Right ventricle myocardium superior (tissue), 1 donor: ENCODE measurements around the gene EYA2. TPM values are rescaled to one million over a fixed set of nuclear protein-coding genes. Genes with fewer than 3 reads are reported as not detected.
"Not testable (repeated sequence)": the region's sequence is repeated elsewhere in the genome, so short reads cannot be mapped to it uniquely, and the experiment has no call there.

Experiments
- ATAC-seq: fragments of 200-7000 bp; cut with Tn5 transposase; one replicate; pipeline ENCODE4 v1.9.1; 2020; ENCODE audit warnings: mild to moderate bottlenecking; ENCODE audit not compliant: poor library complexity
- DNase-seq: peaks from one replicate; pipeline ENCODE4 v3.0.0-alpha.2; 2020
- intact Hi-C: fragments of 100-400 bp; cut with DNase I; formaldehyde crosslinking; loops from one replicate; pipeline ENCODE4 v1.11.2; 2022
- total RNA-seq: library from RNA; stranded (reverse); fragmentation: NEBNext Ultra II Directional; extraction: Animal tissue kit (Norgen Biotek cat#: 25700); gene quantifications from one replicate; pipeline ENCODE4 v1.2.1, GENCODE V29; 2021
- donor health status: DM: no; HTN: yes; CAD: no; lungs with severe emphysema.

The EYA2 gene
- total RNA-seq, 1 donor from 2014 or later, result 0.65 TPM

GRCh38 chr20:47189060-47189459 lies 294.4 kb downstream of the EYA2 start:
- ATAC-seq, result no peak
- intact Hi-C loops, result no loop called here
- no peak for DNase-seq

- DNase-seq (no peak), ATAC-seq (no peak)
- intact Hi-C loops, result no loop called here
Measured at GRCh38 chr20:47191074-47191673, 296.5 kb downstream of the EYA2 start.

DNA sequence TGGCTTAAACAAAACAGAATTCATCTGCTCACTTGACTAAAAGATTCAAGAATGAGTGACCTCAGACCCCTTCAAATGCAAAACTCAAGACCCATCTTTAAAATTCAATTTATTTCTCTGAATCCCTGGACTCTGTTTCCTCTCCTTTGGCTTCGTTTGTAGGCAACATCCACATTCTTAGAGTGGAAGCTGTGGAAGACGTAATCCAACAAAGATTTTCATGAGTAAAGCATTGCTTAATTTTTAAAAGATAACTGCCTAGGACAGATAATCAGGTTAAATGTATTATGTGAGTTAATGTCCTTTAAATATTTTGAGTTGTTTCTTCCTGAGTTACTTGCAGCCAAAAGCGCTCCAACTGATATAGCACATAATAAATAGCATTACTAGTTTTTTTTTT lies 297.3 kb downstream of the EYA2 start:
- intact Hi-C loops, result no loop called here

GRCh38 chr20:47195573-47195972 lies 300.9 kb downstream of the EYA2 start:
- intact Hi-C loops, result loop anchor here (5.0 kb wide), 2 partner anchors 77 to 187 kb away; no protein-coding TSS in a partner anchor
- ATAC-seq (no peak), DNase-seq (no peak)

More for the DNA sequence above, 297.3 kb downstream of the EYA2 start:
- no peak for DNase-seq
- no peak for ATAC-seq

DNA sequence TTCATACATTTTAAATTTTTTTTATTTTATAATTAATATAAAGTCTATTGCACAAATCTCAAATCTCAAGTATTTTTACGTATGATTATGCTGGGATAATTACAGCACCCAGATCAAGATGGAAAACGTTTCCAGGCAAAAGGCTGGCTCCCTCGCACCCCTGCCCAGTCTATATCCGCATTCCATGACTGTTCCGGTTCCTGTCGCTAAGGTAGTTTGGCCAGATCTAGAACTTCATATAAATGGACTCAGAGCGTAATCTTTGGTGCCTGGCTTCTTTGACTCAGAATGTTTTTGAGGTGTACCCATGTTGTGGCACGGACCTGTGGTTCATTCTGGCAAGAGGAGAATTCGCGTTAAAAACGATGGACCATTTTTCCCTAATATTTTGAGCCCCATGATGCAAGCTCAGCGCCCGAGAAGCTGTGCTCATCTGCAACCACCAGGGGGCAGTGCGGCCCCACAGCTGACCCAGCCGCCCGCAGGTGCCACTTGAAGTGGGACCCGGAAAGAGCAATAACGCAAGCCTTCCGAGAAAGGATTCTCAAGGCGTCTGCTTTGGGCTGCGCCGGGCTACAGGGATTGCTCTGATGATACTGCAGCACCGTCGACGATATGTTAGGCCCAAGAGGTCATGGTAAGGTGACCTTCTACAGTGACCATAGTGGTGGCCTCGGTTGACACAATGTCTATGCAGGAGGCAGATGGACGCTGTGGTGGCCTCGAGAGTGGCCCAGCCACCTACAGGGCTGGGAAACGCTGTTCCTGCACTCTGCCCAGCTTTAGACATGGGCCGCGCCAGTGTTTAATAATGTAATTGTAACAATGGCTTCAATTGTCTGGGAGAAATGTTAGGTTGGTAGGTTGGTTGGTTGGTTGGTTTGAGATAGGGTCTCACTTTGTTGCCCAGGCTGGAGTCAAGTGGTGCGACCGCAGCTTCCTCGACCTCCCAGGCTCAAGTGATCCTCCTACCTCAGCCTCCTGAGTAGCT lies 301.7 kb downstream of the EYA2 start:
- intact Hi-C loops, result loop anchor here (5.0 kb wide), 2 partner anchors 76 to 186 kb away; no protein-coding TSS in a partner anchor
- ATAC-seq (peak; percentile 91), DNase-seq (peak; percentile 80)

- no peak for DNase-seq
- intact Hi-C loops, result loop anchor here (5.0 kb wide), 2 partner anchors 74 to 184 kb away; no protein-coding TSS in a partner anchor
Measured at GRCh38 chr20:47198254-47198671, 303.6 kb downstream of the EYA2 start.

GRCh38 chr20:47198996-47199552 lies 304.4 kb downstream of the EYA2 start:
- intact Hi-C loops, result loop anchor here (5.0 kb wide), 2 partner anchors 73 to 183 kb away; no protein-coding TSS in a partner anchor
- ATAC-seq (no peak), DNase-seq (no peak)

More at GRCh38 chr20:47198254-47198671, 303.6 kb downstream of the EYA2 start:
- ATAC-seq, result no peak

- intact Hi-C loops, result loop anchor here (10.0 kb wide), 1 partner anchor 424 kb away; no protein-coding TSS in a partner anchor
- no peak for ATAC-seq
- no peak for DNase-seq
Measured at GRCh38 chr20:47201074-47201730, 306.6 kb downstream of the EYA2 start.

DNA sequence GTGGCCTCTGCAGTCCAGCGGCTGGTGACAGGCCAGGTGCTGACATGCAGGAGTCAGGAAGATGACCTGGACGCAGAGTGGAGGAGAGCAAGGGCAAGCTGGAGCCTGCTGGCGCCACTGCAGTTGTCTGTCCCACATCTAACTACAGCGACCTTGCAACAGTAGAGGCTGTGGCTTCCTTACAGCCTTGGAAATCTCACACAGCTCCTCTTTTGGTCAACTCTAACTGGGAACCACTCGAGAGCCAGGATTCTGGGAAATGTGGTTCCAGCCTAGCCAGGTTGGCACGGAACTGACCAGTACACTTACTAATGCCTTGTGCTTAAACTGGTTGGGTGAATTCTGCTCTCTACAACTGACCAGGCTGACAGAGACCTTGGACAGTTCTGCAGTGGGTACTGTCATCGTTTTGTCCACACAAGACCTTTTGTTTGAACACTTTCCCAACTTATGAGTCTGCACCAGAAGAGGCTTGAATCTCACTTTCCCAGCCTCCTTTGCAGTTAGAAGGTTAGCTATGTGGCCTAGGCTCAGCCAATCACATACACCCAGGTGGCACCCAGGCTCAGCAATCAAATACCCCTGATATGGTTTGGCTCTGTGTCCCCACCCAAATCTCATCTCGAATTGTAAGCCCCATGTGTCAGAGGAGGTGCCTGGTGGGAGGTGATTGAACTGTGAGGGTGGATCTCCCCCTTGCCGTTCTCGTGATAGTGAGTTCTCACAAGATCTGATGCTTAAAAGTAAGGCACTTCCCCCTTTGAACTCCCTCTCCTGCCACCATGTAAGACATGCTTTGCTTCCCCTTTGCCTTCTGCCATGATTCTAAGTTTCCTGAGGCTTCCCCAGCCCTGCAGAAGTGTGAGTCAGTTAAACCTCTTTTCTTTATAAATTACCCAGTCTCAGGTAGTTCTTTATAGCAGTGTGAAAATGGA lies 308.4 kb downstream of the EYA2 start:
- intact Hi-C loops, result loop anchor here (10.0 kb wide), 1 partner anchor 422 kb away; no protein-coding TSS in a partner anchor
- ATAC-seq (no peak), DNase-seq (no peak)

- ATAC-seq (no peak), DNase-seq (no peak)
- intact Hi-C loops, result loop anchor here (10.0 kb wide), 1 partner anchor 421 kb away; no protein-coding TSS in a partner anchor
Measured at GRCh38 chr20:47204008-47204849, 309.6 kb downstream of the EYA2 start.

DNA sequence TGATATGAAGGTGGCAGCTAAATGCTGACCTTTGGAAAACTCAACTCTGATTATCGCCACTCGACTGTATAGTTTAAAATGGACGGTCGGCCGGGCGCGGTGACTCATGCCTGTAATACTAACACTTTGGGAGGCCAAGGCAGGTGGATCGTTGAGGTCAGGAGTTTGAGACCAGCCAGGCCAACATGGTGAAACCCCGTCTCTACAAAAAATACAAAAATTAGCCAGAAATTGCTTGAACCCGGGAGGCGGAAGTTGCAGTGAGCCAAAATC lies 310.1 kb downstream of the EYA2 start:
- intact Hi-C loops, result loop anchor here (10.0 kb wide), 1 partner anchor 420 kb away; no protein-coding TSS in a partner anchor

DNA sequence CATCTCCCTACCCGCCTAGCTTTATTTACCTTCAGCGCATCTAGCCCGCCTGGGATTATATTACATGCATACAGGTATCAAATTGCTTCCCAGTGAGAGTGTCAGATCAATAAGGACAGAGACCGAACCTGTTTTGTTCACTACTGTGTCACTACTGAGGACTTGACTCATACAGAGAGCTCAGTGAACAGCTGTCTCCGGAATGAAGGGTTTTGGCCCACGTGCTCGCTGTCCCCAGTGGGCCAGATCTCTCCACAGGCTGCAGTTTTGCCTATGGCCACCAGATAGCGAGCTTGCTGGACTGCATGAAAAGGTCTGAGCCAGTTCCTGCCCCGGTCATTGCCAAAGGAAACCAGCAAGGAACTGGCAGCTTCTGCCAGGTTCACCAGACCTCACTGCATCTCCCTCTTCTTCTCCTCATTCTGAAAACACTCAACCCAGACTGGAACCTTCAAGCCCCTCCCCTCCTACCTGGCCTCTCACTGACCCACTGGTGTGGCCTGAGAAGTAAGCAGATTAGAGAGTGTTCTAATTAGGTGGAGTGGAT lies 311.0 kb downstream of the EYA2 start:
- intact Hi-C loops, result loop anchor here (10.0 kb wide), 1 partner anchor 419 kb away; no protein-coding TSS in a partner anchor
- peak; percentile 82 for DNase-seq

More for the DNA sequence above, 310.1 kb downstream of the EYA2 start:
- not testable (repeated sequence) for ATAC-seq, DNase-seq

DNA sequence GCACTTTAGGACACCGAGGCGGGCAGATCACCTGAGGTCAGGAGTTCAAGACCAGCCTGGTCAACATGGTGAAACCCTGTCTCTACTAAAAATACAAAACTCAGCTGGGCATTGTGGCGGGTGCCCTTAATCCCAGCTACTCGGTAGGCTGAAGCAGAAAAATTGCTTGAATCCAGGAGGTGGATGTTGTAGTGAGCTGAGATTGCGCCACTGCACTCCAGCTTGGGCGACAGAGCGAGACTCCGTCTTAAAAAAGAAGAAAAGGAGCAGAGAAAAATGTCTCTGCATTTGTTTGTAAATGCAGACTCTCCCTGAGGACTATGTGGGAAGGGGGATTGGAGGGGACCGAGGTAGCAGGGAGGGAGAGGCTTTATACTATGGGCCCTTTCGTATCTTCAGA lies 311.9 kb downstream of the EYA2 start:
- ATAC-seq, DNase-seq: not testable (repeated sequence)
- intact Hi-C loops, result loop anchor here (10.0 kb wide), 1 partner anchor 418 kb away; no protein-coding TSS in a partner anchor

More for the DNA sequence above, 311.0 kb downstream of the EYA2 start:
- peak; percentile 83 for ATAC-seq

DNA sequence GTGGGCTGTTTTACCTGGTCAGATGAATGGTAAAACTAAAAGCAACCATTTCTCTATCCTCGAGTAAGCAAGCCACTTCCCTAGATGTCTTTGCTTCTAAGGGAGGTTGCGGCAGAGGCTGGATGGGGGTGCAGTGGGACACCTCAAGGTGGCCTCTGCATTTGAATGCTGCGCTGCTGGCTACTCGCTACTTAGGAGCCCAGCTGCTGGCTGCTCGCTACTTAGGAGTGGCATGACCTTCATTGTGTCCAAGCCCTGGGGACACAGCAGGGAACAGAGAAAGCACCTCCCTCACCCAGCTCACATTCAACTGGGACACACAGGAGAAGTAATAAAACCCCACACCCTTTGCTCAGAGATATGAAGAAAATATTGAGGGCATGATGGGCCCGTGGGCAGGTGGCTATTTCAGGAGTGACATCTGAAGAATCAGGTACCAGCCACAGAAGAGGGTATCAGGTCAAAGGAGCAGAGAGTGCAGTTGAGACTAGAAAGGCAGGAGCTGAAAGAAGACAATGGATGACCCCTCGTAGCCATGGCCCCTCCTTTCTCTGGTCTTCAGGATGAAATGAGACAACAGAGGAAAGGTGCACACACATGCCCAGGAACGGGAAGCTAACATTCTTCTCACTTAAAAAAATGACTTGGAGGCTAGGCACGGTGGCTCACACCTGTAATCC lies 312.5 kb downstream of the EYA2 start:
- ATAC-seq (peak; percentile 49), DNase-seq (no peak)
- intact Hi-C loops, result loop anchor here (10.0 kb wide), 1 partner anchor 418 kb away; no protein-coding TSS in a partner anchor

DNA sequence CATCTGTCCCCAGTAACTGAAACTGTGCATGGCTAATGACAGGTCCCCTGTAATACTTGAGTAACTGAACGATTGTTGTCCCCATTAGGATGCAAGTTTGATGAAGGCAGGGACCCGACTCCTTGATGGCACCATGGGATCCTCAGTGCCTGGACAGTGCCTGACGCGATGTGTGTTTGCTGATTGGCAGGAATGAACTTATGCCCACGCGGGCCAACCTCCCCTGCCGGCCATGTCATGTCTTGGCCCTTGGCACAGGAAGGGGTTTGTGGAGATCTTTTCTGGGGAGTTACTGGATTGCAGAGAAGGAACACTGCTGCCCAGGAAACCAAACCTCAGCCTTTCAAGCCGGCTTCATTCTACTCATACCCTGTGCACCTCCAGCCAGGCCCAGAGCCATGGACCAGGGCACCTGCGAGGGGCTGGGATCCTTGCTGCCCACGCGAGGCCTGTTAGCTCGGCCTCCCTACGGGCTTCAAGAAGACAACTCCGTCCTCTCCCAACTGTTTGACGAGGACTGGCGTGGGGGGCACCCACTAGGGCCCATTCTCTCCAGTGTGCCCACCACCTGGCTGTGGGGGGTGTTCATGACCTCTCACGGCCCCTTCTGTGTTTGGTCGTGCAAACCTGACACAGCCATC lies 314.0 kb downstream of the EYA2 start:
- ATAC-seq (no peak), DNase-seq (no peak)
- intact Hi-C loops, result loop anchor here (10.0 kb wide), 1 partner anchor 416 kb away; no protein-coding TSS in a partner anchor
